OCI-LY3 (cell line): ENCODE results near the gene RARA.

Experiments used
- CTCF ChIP-seq: fragments of 200-600, 300-600 bp; sonication (generic); IDR thresholded peaks from 2 replicates; pipeline ENCODE4 v1.5.1; 2014; ENCODE audit warnings: antibody characterized with exemption, low read length, low read depth
- EZH2phosphoT487 ChIP-seq: fragments of 200-600 bp; shearing (Covaris generic); IDR thresholded peaks from 2 replicates; pipeline ENCODE4 v1.6.1; 2018; ENCODE audit warnings: antibody characterized with exemption, mixed run types, low read depth

GRCh38 chr17:40278414-40278813 lies 30.6 kb upstream of the RARA start:
- TF ChIP-seq CTCF (no peak), EZH2phosphoT487 (no peak)
